Neural crest cell (in vitro differentiated cells): ENCODE data around the gene RASAL1. TPM values are rescaled to one million over a fixed set of nuclear protein-coding genes. Genes with fewer than 3 reads are reported as not detected.
A peak's percentile ranks its signal among the peaks of the same experiment; 100 is the strongest.

Source experiments
- DNase-seq: peaks from one replicate; pipeline ENCODE4 v3.0.0; 2021; ENCODE audit warnings: low read depth, mixed read lengths, low spot score
- H3K27ac Mint-ChIP-seq: one replicate; pipeline ENCODE4 v1.8.0; 2021; ENCODE audit warnings: mild to moderate bottlenecking, mixed read lengths; ENCODE audit not compliant: unreplicated experiment
- H3K27me3 Mint-ChIP-seq: 2 replicates; pipeline ENCODE4 v1.8.0; 2021; ENCODE audit warnings: low read depth, mild to moderate bottlenecking, mixed read lengths
- H3K36me3 Mint-ChIP-seq: 2 replicates; pipeline ENCODE4 v1.8.0; 2021; ENCODE audit warnings: low read depth, mild to moderate bottlenecking, mixed read lengths
- H3K4me1 Mint-ChIP-seq: 2 replicates; pipeline ENCODE4 v1.8.0; 2021; ENCODE audit warnings: mixed read lengths
- H3K4me3 Mint-ChIP-seq: one replicate; pipeline ENCODE4 v1.8.0; 2021; ENCODE audit warnings: mild to moderate bottlenecking, mixed read lengths
- H3K9me3 Mint-ChIP-seq: 2 replicates; pipeline ENCODE4 v1.8.0; 2021; ENCODE audit warnings: mixed read lengths
- total RNA-seq: library from RNA; stranded (reverse); gene quantifications from 2 replicates; pipeline ENCODE4 v1.2.1, GENCODE V29; 2021
- TF ChIP-seq, protein P1 (sequence below): fragments of 200-600 bp; sonication (generic); conservative IDR thresholded peaks from 2 replicates; pipeline ENCODE4 v1.5.0; 2021; ENCODE audit warnings: antibody characterized with exemption, mild to moderate bottlenecking

Gene RASAL1
- total RNA-seq, 1 donor from 2014 or later, result not detected

DNA sequence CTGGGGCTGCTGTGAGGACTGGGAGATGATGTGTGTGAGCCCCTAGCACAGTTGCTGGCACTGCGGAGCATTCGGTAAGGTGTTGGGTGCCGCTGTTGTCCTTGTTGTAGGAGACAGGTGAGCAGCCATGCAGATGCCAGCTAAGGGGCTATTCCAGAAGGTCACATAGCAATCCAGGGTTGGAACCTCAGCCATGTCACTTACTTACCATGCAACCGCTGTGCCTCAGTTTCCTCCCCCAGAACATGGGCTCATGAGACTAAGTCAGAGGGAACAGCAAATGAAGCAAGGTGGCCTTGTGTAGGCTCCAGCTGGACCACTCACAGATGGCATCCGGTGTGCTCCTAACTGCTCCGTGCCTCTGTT is 65.8 kb downstream of the RASAL1 start:
- Mint-ChIP-seq H3K4me1 (peaks cover 9% of the 10 kb centered on the region), H3K27ac (no peak overlapping the region), H3K36me3 (no peaks in the 10 kb centered on the region)

DNA sequence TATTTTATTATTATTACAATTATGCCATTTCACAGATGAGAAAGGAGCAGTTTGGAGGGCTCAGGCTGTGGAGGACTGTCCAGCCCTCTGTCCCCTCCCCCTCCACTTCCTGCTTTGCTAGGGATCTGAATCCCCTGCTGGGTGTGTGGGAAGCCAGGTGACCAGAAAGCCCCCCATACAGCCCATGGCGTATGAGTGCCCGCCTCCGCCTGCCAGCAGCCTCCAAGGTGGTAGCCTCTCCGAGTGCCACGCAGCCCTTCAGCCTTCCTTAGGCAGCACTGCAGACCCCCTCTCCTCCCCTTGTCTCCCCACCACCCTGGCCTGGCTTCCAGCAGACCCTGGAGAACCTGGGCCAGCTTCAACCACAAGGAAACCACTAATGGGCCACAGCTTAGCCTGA is 66.4 kb downstream of the RASAL1 start:
- TF ChIP-seq, protein P1, sequence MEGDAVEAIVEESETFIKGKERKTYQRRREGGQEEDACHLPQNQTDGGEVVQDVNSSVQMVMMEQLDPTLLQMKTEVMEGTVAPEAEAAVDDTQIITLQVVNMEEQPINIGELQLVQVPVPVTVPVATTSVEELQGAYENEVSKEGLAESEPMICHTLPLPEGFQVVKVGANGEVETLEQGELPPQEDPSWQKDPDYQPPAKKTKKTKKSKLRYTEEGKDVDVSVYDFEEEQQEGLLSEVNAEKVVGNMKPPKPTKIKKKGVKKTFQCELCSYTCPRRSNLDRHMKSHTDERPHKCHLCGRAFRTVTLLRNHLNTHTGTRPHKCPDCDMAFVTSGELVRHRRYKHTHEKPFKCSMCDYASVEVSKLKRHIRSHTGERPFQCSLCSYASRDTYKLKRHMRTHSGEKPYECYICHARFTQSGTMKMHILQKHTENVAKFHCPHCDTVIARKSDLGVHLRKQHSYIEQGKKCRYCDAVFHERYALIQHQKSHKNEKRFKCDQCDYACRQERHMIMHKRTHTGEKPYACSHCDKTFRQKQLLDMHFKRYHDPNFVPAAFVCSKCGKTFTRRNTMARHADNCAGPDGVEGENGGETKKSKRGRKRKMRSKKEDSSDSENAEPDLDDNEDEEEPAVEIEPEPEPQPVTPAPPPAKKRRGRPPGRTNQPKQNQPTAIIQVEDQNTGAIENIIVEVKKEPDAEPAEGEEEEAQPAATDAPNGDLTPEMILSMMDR, result no peak
- DNase-seq, result no peak

More for the DNA sequence above, 65.8 kb downstream of the RASAL1 start:
- TF ChIP-seq, protein P1, result no peak
- peaks cover 35% of the 10 kb centered on the region for H3K27me3 Mint-ChIP-seq
- no peak overlapping the region for H3K4me3 Mint-ChIP-seq
- H3K9me3 Mint-ChIP-seq, result no peaks in the 10 kb centered on the region
- no peak for DNase-seq

DNA sequence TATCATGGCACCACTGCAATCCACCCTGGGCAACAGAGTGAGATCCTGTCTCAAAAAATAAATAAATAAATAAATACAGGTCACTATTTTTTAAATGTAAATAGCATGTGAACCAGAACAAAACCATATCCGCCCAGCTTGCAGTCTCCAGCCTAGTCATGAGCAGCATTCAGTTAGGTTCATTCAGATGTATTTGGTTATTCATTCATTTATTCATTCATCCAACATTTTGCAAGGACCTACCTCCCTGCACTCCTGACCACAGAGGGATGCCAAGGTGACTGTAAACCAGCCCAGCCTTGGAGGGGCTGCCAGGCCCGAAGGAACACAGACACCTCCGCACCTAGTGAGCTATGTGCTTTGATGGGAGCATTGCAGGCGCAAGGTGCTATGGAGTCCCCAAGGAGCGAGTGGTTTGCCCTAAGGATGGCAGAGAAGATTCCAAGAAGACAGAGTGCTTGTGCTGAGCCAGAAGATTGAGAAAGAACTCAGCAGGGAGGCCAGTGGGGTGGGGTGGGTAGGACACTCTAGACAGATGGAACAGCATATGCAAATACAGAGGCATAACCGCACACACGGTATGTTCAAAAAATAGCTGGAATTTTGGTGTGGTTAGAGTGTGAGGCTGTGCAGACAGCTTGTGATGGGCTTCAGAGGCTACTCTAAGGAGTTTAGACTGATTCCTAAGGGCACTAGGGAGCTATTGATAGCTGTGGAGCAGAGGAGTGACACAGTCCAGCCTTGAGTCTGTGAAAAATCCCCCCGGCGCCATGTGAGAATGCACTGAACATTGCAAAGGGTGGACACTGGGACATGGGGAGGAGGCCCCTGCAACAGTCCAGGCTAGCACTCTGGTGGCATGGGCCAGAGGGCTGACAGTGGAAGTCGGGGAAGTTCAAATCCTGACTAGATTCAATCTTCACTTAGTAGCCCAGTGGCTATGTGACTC is 67.3 kb downstream of the RASAL1 start:
- Mint-ChIP-seq H3K4me3 (no peak overlapping the region), H3K4me1 (peaks cover 9% of the 10 kb centered on the region), H3K27me3 (peaks cover 26% of the 10 kb centered on the region), H3K27ac (no peak overlapping the region), H3K36me3 (no peaks in the 10 kb centered on the region), H3K9me3 (no peaks in the 10 kb centered on the region)
- no peak for DNase-seq
- TF ChIP-seq, protein P1, result no peak

More for the DNA sequence above, 66.4 kb downstream of the RASAL1 start:
- H3K27ac Mint-ChIP-seq, result no peak overlapping the region
- H3K4me1 Mint-ChIP-seq, result peaks cover 9% of the 10 kb centered on the region
- H3K27me3 Mint-ChIP-seq, result peaks cover 35% of the 10 kb centered on the region
- H3K36me3 Mint-ChIP-seq, result no peaks in the 10 kb centered on the region
- no peaks in the 10 kb centered on the region for H3K9me3 Mint-ChIP-seq
- H3K4me3 Mint-ChIP-seq, result no peak overlapping the region

DNA sequence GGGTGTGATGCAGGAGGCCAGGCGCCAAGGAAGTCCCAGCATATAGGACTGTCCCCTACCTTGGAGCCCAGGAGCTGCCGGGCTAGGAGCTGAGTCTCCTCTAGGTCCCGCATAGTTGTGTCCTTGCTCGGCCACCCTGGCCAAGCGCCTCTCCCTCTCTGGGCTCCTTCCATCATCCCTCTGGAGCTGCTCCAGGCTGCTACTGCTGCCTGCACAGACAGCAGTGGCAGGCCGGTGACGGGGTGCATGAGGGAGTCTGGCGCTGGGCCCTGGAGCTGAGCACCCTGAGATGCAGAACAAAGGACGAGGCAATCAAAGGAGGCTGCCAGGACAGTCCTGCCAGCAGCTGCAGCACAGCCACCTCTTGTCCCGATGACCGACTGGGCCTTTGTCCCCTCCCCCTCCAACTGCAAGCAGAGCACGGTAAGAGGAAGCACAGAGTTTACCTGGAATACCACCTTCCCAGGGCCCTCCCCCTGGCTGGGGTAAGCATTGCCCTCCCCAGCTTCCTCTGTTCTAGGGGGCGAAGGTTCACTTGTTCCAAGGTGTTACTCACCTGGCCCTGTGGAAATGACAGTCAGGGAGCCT is 68.7 kb downstream of the RASAL1 start:
- TF ChIP-seq, protein P1, result no peak
- DNase-seq, result no peak
- Mint-ChIP-seq H3K27ac (no peak overlapping the region), H3K9me3 (no peaks in the 10 kb centered on the region), H3K4me1 (peaks cover 17% of the 10 kb centered on the region), H3K4me3 (no peak overlapping the region), H3K27me3 (peaks cover 28% of the 10 kb centered on the region), H3K36me3 (no peaks in the 10 kb centered on the region)

DNA sequence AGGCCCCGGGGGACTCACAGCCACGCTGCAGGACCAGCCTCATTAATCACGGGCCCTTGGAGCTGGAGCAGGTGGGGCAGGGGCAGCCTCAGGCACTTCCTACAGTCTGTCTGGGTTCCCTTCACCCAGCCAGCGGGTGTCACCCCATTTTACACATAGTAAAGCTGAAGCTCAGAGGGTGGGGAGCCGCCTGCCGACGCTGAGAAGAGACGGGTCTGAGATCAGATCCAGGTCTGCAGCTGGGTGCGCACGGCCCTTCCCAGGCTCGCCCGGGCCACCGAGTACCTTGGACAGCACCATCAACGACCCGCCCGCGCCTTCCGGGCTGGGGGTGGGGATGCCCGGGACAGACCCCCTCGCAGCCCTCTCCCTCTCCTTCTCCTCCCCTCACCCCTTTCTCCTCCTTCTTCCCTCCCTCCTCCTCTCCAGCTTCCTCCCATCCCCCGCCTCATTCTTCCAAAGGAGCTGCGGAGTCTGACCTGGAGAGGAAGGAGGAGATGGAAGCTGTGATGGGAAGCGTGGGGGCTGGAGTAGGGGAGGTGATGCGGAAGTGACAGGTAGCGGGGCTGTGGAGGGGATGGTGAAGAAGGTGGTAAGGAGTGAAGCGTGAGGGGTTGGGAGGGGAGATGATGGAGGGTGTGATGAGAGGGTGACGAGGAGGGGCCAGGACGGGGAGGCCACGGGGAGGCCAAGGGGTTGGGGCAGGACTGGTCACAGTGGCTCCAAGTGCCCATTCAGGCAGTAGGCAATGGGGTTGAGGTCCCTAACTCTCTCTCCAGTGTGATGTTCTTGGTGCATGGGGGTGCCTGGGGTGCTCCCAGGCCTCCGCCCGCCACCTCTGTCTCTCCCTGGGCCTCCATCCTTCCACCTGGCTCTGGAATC is 70.2 kb downstream of the RASAL1 start:
- no peak overlapping the region for H3K27ac Mint-ChIP-seq

More for the DNA sequence above, 70.2 kb downstream of the RASAL1 start:
- Mint-ChIP-seq H3K9me3 (no peaks in the 10 kb centered on the region), H3K27me3 (peaks cover 28% of the 10 kb centered on the region), H3K4me3 (no peak overlapping the region), H3K36me3 (no peaks in the 10 kb centered on the region), H3K4me1 (peaks cover 11% of the 10 kb centered on the region)
- TF ChIP-seq, protein P1, result no peak
- peak; percentile 40 for DNase-seq
